Measurements from ENCODE around the gene C16orf78.

DNA sequence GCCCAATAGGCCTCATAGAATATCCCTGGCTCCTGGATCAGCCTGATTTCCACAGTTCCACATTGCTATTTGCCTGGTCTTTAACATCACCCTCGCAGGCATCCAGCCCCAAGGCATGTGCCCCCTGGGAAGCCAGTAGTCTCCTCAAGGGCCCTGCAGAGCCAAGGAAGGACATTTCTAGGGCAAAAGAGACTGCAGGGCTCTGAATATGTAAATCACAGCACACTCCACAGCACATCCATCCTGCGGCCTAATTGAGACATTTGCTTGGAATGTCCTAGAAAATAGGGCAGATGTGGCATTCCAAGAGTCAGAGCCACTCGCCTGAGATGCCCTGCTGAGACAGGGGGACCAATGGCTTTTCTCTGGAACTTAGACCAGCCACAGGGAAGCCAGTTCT, 11.4 kb upstream of the C16orf78 start:
- no peak for TF ChIP-seq POLR2A (IDR thresholded peaks at IDR 0.05)
- TF ChIP-seq CTCF (IDR thresholded peaks at IDR 0.05) = no peak

Measured in vagina (tissue), 2 donors.